Mononuclear cell (primary cell): ENCODE data around the gene CD151. TPM values are rescaled to one million over a fixed set of nuclear protein-coding genes. Genes with fewer than 3 reads are reported as not detected.

Experiments used
- H3K27me3 ChIP-seq: 2 replicates; pipeline ENCODE4 v1.6.0; 2011; ENCODE audit warnings: low read length, control low read depth; ENCODE audit not compliant: insufficient read depth
- H3K4me1 ChIP-seq: 2 replicates; pipeline ENCODE4 v1.5.1; 2011; ENCODE audit warnings: mild to moderate bottlenecking, low read length, control low read depth; ENCODE audit not compliant: insufficient read depth
- H3K4me3 ChIP-seq: 2 replicates; pipeline ENCODE4 v1.5.1; 2011; ENCODE audit warnings: mild to moderate bottlenecking, low read length, moderate library complexity
- H3K9me3 ChIP-seq: 2 replicates; pipeline ENCODE4 v1.5.1; 2011; ENCODE audit warnings: low read depth, mild to moderate bottlenecking, control low read depth, low read length
- total RNA-seq: library from RNA; depleted of rRNA; stranded (reverse); fragments of >200 nt; gene quantifications from one replicate; pipeline ENCODE4 v1.2.3, GENCODE V29; 2012

The CD151 gene
- total RNA-seq, 1 donor: 28.5 TPM

DNA sequence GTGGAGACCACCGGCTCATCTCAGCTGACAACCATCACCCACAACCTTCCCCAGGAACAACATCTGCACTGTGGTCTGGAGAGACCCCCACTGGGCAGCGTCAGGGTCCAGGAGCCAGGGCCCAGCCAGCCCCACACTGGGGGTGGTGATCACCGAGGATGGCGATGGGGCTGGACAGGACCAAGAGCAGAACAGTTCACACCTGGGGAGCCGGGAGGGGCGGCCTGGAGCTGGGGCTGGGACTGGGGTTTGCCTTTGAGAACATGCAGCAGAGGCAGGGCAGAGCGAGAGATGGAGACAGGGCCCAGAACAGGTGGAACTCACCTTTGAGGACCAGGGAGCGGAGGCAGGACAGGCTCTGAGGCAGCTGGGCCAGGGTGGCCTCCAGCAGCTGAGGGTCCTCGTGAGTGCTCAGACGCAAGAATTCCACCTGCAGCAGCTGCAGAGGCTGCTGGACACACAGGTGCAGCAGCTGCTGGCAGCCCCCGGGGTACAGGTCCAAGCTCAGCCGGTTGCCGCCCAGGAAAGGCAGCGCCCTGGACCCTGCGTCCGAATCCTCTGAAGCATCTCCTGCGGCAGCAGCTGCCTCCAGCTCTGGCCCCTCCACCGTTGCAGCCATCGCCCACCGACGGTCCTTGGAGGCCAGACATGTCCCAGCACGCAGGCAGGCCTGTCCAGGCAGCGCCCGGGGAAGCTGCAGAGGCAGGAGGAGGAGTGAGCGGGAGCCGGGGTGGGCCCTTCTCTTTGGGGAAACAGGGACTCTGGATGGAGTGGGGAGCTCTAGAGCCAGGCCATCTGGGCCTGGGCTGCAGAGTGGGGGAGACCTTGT is 28.8 kb upstream of the CD151 start:
- peak overlapping the region; percentile 41 for H3K4me3 ChIP-seq
- peaks cover 29% of the 10 kb centered on the region for H3K4me1 ChIP-seq
- no peaks in the 10 kb centered on the region for H3K27me3 ChIP-seq
- no peaks in the 10 kb centered on the region for H3K9me3 ChIP-seq

DNA sequence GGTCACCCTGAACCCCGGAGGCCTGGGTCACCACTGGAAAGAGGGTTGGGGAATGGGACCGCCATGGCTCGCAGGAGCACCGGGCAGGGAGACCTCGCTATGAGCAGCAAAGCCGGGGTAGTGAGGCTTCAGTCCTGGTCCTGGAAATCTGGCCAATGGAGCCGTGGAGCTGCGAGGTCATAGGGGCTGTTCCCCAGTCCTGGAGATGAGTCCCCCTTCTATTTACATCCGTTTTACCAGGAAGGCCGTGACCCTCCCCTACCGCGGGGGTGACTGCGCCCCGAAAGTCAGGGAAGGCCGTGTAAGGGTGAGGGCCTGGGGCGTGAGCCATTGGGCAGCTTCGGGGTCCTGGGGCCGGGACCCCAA is 28.2 kb upstream of the CD151 start:
- Histone ChIP-seq H3K27me3 (no peaks in the 10 kb centered on the region), H3K4me1 (peaks cover 29% of the 10 kb centered on the region), H3K9me3 (no peaks in the 10 kb centered on the region), H3K4me3 (peak overlapping the region; percentile 41)

DNA sequence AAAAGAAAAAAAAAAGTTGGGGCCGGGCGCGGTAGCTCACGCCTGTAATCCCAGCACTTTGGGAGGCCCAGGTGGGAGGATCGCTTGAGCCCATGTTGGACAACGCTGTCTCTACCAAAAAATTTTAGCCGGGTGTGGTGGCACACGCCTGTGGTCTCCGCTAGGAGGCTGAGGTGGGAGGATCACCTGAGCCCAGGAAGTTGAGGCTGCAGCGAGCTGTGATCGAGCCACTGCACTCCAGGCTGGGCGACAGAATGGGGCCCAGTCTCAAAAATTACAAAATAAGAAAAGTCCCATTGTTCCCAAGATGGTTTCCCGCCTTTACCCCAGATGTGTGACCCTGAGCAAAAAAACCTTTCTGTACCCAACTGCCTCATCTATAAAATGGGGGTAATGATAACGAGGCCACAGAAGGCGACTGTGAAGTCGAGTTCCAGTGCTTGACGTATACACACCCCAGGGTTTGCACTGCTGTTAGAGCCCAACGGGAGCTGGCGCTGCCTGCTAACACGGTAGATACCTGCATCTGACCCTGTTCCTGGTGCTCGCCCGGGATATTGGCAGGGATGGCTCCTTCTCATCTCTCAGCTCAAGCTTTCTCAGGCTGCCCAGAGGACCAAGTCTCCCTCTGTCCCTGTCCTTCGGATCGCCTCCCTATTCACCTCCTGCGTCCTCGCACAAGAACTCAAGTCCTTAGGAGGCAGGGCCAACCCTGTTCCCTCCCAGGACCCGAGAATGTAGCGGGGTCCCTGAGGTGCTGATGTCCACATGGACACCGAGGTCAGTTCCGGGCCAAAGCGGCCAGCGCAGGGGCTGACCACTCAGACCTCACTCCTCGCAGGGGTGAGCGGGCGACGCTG is 24.1 kb upstream of the CD151 start:
- H3K9me3 ChIP-seq: no peaks in the 10 kb centered on the region
- H3K4me3 ChIP-seq: peak overlapping the region; percentile 87
- no peaks in the 10 kb centered on the region for H3K27me3 ChIP-seq
- peaks cover 46% of the 10 kb centered on the region for H3K4me1 ChIP-seq

DNA sequence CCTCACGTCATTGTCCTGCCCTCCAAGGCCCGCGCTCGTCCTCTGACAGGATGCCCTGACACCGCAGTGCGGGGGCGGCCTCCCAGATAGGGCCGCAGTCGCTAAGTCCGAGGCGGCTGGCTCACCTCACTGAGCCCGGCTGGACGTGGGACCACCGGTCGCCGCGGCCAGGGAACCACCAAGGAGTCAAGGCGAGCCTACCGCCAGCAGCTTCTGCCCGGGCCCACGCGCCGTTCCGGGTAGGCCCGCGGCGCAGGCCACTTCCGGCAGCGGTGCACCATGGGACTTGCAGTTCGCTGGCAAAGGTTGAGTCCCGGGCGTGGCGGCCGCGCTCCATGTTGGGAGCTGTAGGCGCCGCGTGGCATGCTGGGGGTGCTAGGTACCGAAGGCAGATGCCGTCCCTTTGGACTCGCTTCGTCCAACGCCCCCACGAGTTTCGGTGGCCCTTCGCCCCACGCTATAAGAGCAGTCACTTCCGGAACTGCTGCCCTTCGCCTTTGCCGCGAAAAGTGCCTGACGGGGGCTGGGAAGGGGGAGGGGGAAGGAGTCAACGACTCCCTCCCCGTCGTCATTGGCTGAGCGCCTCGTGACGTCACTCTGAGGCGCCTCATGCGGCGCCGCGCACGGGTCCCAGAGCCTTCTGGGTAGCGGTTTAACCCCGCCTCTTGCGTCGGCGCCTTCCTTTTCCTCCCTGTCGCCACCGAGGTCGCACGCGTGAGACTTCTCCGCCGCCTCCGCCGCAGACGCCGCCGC is 23.3 kb upstream of the CD151 start, which contains the start of gene RPLP2:
TSS of gene RPLP2 (plus strand) at position 681 of the 753 bp plus-strand sequence. CDS start 268 bp downstream, outside the sequence.
- H3K4me3 ChIP-seq: peak within 1 kb of the TSS; percentile 87
- H3K4me1 ChIP-seq: peaks cover 38% of the 10 kb centered on the region

DNA sequence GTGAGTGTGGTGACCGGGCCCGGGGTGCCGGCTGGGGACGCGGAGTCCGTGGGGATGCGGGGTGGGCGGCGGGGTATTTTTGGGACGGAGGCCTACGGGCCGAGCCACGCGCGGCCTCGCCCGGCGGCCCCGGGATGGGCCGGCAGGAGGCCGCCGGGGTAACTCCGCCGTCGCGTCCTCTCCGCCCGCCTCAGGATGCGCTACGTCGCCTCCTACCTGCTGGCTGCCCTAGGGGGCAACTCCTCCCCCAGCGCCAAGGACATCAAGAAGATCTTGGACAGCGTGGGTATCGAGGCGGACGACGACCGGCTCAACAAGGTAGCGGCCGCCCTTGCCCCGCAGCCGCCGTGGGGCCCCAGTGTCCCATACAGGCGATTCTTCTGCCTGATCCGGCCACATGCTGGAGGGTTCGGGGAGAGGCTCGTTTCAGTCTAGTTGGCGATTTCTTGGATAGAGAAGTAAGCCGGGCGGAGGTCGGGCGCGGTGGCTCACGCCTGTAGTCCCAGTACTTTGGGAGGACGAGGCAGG is 22.6 kb upstream of the CD151 start:
- H3K4me3 ChIP-seq: peak overlapping the region; percentile 87
- H3K9me3 ChIP-seq: no peaks in the 10 kb centered on the region
- H3K27me3 ChIP-seq: no peaks in the 10 kb centered on the region
- peaks cover 34% of the 10 kb centered on the region for H3K4me1 ChIP-seq

More for the DNA sequence above, 23.3 kb upstream of the CD151 start, which contains the start of gene RPLP2:
- H3K9me3 ChIP-seq: no peaks in the 10 kb centered on the region
- no peaks in the 10 kb centered on the region for H3K27me3 ChIP-seq

DNA sequence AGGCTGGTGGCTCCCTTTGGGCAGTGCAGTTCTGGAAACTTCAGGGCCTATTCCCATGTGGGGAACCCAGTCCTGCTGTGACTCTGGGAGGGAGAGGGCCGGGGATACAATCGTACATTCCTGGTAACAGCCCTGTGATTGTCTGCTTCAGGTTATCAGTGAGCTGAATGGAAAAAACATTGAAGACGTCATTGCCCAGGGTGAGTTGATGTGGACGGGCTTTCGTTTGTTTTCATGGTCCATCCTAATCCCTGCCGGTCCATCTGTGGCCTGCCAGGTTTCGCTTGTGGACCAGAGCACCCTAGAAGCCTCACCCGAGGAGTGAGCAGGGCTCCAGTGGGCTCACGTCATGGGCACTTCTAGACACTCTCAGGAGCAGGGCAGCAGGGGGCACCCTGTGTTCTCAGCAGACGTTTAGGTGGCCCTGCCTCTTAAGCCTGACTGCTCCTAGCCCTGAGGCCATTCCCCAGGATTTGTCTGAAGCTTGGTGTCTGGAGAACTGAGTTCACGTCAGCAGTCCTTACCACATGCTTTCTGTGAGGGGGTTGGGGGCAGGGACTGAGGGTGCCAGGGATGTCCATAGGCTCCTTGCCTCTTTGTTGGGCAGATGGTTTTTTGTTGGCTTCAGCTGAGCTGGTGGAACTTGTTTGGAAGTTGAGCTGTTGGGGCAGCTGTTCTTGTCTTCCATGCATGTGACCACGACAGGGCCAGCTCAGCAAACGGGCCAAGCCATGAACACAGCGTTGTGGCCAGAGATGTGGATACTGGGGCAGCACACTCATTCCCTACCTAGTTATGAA is 21.1 kb upstream of the CD151 start:
- no peaks in the 10 kb centered on the region for H3K27me3 ChIP-seq
- H3K4me3 ChIP-seq: no peak overlapping the region

DNA sequence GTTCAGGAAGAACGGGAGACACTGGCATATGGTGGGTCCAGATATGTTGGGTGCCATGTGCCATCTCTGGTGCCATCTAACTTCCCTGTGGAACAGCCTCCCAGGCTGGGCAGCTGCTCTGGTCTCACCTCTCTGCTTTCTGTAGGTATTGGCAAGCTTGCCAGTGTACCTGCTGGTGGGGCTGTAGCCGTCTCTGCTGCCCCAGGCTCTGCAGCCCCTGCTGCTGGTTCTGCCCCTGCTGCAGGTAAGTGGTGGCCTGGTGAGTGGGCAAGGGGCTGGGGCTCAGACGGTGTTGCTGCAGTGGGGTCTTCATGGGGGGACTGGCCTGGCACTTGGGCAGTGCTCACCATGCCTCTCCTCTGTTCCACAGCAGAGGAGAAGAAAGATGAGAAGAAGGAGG is 20.4 kb upstream of the CD151 start:
- peaks cover 30% of the 10 kb centered on the region for H3K4me1 ChIP-seq

More for the DNA sequence above, 21.1 kb upstream of the CD151 start:
- peaks cover 30% of the 10 kb centered on the region for H3K4me1 ChIP-seq
- H3K9me3 ChIP-seq: no peaks in the 10 kb centered on the region

DNA sequence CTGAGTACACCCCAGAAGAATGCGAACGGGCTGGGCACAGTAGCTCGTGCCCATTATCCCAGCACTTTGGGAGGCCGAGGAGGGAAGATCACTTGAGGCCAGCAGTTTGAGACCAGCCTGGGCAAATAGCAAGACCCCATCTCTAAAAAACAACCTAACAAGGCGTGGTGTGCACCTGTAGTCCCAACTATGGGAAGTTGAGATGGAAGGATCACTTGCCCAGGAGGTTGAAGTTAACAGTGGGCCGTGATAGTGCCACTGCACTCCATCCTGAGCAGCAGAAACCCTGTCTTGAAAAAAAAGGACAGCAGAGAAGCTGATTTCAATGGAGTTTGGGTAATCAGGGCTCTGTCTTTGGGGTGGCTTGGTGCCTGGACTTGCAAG is 19.7 kb upstream of the CD151 start:
- no peak overlapping the region for H3K4me3 ChIP-seq
- H3K27me3 ChIP-seq: no peaks in the 10 kb centered on the region
- peaks cover 29% of the 10 kb centered on the region for H3K4me1 ChIP-seq
- no peaks in the 10 kb centered on the region for H3K9me3 ChIP-seq

More for the DNA sequence above, 20.4 kb upstream of the CD151 start:
- Histone ChIP-seq H3K9me3 (no peaks in the 10 kb centered on the region), H3K27me3 (no peaks in the 10 kb centered on the region), H3K4me3 (no peak overlapping the region)

DNA sequence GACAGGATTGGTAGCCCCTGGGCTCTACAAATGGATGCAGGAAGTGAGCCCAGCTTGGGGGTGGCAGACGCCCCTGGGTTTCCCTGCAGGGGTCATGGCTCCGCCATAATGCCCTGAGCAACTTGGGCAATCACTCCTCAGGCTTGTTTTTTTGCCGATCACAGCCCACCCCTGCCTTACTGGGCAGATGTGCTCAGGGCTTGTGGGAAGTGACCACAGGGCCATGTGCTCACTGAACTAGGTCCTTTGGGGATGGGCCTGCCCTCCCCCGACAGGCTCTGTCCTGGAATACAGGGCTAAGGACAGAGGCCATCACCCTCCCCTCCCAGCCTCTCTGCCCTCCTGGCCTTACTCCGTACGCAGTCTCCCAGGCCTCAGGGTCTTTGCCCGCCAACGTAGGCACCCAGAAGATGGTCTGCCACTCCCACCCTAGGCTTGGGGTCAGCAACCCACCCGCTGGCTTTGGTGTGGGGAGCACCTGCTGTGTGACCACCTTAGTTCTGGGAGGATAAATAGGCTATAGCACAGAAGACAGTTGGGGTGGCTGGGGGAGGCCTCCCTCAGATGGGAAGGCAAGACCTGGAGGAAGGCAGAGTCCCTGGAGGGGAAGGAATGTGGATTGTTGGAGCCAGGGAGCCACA is 19.2 kb upstream of the CD151 start:
- Histone ChIP-seq H3K4me1 (peaks cover 26% of the 10 kb centered on the region), H3K4me3 (no peak overlapping the region), H3K27me3 (no peaks in the 10 kb centered on the region), H3K9me3 (no peaks in the 10 kb centered on the region)

DNA sequence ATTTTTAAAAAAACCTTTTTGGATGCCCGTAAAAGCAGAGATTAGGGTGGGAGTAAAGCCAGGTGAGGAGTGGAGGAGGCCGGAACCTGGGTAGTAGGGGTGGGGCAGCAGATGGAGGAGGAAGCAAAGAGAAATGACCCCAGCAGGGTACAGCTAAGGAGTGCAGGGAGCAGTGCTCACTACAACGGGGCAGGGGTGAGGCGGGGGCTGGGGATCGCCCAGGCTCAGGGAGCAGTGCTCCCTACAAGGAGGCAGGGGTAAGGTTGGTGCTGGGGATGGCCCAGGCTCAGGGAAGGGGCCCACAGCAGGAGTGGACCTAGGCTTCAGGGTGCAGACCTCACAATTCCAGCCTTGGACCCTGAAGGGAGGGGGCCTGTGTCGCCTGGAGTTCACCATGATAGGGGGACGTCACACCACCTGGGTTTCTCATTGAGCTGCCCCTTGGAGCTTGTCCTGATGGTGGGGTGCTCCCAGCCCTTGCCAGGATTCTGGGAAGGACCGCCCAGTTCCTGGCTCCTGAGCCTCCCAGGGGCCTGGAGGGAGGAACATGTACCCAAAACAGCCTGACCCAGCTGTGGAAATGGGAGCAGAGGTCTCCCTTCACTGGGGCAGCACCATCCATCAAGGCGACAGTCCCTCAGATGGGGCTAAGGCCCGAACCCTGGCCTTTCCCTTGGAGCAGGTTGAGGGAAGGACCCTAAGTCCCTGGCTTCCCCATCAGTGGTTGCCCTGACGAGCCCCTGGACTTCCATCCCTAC is 16.9 kb upstream of the CD151 start:
- Histone ChIP-seq H3K9me3 (no peaks in the 10 kb centered on the region), H3K27me3 (no peaks in the 10 kb centered on the region), H3K4me3 (no peak overlapping the region), H3K4me1 (peaks cover 27% of the 10 kb centered on the region)

DNA sequence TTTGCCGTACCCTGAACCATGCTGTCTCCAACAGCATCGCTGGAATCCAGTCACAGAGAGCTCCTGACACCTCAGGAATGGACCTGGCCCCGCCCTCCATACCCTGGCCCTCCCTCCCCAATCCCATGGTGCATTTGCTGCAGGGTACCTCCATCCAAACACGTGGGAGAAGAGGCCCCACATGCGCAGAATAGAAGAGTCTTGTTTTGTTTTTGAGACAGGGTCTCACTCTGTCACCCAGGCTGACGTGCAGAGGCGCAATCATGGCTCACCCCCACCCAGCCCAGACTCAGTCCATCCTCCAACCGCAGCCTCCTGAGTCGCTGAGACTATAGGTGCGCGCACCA is 16.3 kb upstream of the CD151 start:
- Histone ChIP-seq H3K4me3 (no peak overlapping the region), H3K27me3 (no peaks in the 10 kb centered on the region), H3K4me1 (peaks cover 27% of the 10 kb centered on the region), H3K9me3 (no peaks in the 10 kb centered on the region)

DNA sequence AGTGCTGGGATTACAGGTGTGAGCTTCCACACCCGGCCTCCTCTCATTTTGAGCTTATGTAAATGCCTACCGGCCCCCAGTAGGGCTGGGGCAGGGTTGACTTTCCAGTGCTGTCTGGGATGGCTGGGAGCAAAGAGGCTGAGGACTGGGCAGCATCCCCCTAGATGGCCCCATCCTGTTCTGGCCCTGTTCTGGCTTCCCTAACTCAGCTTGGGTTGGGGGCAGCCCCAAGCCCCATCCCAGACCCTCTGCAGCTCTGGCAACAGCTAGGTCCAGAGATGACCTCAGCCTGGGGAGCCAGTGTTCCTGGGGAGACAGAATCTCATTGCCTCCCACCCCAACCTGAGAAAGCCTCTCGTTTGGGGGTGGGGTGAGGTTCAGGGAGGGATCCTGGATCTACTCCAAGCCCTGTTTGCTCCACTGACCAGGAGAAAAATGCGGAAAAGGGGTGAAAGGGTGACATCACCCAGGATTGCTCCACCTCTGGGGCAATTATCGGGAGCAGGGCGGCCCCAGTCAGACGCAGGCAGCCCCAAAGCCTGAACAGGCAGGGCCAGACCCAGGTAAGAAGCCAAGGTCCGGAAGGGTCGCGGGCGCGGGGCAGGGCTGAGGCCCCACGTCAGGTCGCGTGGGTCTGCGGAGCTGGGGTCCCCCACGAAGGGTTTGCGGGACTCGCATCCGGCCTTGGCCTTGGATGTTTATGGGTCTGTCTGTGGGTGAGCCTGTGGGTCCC is 14.2 kb upstream of the CD151 start, which contains the start of gene PNPLA2:
TSS of gene PNPLA2 (plus strand) at position 519 of the 733 bp plus-strand sequence. CDS start 805 bp downstream, outside the sequence.
- Histone ChIP-seq H3K4me1 (peaks cover 38% of the 10 kb centered on the region), H3K9me3 (no peaks in the 10 kb centered on the region), H3K27me3 (no peaks in the 10 kb centered on the region), H3K4me3 (peak within 1 kb of the TSS; percentile 81)
